ENCODE data around the gene FBP2. TPM values are rescaled to one million over a fixed set of nuclear protein-coding genes. Genes with fewer than 3 reads are reported as not detected.

The FBP2 gene
- total RNA-seq, 2 donors from 2014 or later, result not detected

DNA sequence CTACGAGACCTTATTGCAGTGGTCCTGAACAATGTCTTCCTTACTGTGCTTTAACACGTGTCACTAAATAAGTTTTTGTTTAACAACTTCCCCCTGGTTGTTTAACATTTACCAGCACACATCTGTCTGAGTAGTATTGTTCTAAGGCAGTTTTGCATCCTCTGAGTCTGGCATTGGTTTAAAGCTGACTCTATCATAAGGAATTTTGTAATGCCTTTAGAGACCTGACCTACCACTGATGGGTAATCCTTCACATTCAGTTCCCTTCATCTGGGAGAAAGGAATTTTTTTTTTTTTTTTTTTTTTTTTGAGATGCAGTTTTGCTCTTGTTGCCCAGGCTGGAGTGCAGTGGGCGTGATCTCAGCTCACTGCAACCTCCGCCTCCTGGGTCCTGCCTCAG is 58.7 kb downstream of the FBP2 start:
- peaks cover 21% of the 10 kb centered on the region for H3K27me3 Mint-ChIP-seq
- no peak overlapping the region for H3K4me3 Mint-ChIP-seq
- H3K4me1 Mint-ChIP-seq, result no peaks in the 10 kb centered on the region

DNA sequence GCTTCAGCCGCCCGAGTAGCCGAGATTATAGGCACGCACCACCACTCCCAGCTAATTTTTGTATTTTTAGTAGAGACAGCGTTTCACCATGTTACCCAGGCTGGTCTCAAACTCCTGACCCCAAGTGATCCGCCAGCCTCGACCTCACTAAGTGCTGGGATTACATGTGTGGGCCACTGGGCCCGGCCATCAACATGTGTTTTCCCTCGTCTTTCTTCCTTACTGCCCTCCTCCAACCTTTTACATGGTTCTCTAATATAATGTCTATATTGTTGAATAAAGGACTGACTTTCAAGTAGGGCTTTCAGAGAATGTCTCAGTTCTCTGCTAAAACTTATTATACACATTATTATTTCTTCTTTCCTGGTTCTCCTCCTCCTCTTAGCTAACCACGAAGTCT is 60.0 kb downstream of the FBP2 start:
- Mint-ChIP-seq H3K27ac (no peak overlapping the region), H3K4me1 (no peaks in the 10 kb centered on the region), H3K4me3 (no peak overlapping the region), H3K27me3 (peaks cover 15% of the 10 kb centered on the region), H3K36me3 (ENCODE audit: low read depth) (no peaks in the 10 kb centered on the region)
- ATAC-seq (no peak), DNase-seq (no peak)
- no peaks in the 10 kb centered on the region for H3K9me3 ChIP-seq (ENCODE audit: control insufficient read depth, low read length, poor library complexity, severe bottlenecking)

More for the DNA sequence above, 58.7 kb downstream of the FBP2 start:
- no peaks in the 10 kb centered on the region for H3K9me3 ChIP-seq (ENCODE audit: control insufficient read depth, low read length, poor library complexity, severe bottlenecking)
- Mint-ChIP-seq H3K36me3 (ENCODE audit: low read depth) (no peaks in the 10 kb centered on the region), H3K27ac (no peak overlapping the region)
- ATAC-seq (no peak), DNase-seq (no peak)

DNA sequence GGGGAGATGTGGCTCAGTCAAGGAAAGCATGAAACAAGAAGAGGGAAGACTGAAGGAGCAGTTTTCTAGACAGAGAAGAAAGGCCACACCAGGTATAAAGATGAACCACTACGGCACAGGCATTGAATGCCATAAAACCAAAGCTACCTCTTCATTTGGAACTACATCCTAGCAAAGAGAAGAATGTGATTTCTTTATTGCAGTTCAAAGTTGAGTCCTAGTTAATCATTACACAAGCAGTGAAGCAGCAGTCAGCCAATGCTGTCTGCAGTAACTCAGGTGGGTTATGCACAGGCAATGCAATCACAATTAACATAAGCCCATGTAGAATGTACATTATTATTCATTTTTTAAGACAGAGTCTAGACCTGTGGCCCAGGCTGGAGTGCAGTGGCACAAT is 60.5 kb downstream of the FBP2 start:
- no peak overlapping the region for H3K4me3 Mint-ChIP-seq
- H3K27me3 Mint-ChIP-seq, result peaks cover 15% of the 10 kb centered on the region
- no peak for ATAC-seq

DNA sequence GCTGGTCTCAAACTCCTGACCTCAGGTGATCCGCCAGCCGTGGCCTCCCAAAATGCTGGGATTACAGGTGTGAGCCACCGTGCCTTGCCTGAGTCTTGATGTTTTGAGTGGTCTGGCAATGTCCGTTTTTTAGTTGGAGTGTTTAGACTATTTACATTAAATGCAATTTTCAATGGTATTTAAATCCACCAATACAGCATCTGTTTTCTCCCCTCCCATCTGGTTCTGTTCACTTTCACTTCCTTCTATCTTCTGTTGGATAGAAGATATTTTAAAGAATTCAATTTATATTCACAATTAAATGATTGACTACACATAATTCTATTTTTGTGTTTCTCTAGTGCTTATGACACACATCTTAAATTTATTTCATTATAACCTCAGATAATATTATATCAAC is 64.7 kb downstream of the FBP2 start:
- no peak for ATAC-seq
- Mint-ChIP-seq H3K4me3 (no peak overlapping the region), H3K4me1 (no peaks in the 10 kb centered on the region), H3K27me3 (peaks cover 11% of the 10 kb centered on the region), H3K27ac (no peak overlapping the region), H3K36me3 (ENCODE audit: low read depth) (no peaks in the 10 kb centered on the region)
- H3K9me3 ChIP-seq (ENCODE audit: control insufficient read depth, low read length, poor library complexity, severe bottlenecking), result no peaks in the 10 kb centered on the region
- DNase-seq, result no peak

More for the DNA sequence above, 60.5 kb downstream of the FBP2 start:
- H3K27ac Mint-ChIP-seq, result no peak overlapping the region
- no peaks in the 10 kb centered on the region for H3K36me3 Mint-ChIP-seq (ENCODE audit: low read depth)
- no peak for DNase-seq
- H3K4me1 Mint-ChIP-seq, result no peaks in the 10 kb centered on the region
- no peaks in the 10 kb centered on the region for H3K9me3 ChIP-seq (ENCODE audit: control insufficient read depth, low read length, poor library complexity, severe bottlenecking)

DNA sequence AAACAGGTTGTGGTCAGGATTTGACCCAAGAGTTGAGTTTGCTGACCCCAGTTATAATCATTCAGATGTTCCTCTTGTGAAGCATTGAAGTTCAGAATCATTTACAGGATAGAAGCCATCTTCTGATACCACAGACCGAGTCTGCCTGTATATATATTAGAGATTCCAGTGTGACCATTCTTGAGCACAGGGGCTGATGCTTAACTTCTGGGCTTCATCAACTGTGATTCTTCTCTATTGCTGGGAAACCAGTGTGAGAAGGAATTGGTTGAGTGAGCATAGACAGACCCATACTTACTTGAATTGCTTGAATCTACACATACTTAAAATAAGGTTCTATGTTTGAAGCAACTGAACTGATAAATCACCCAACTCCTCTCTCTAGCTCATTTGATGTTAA is 66.7 kb downstream of the FBP2 start:
- no peak overlapping the region for H3K27ac Mint-ChIP-seq
- no peak for ATAC-seq
- H3K4me3 Mint-ChIP-seq, result no peak overlapping the region
- no peaks in the 10 kb centered on the region for H3K4me1 Mint-ChIP-seq
- H3K9me3 ChIP-seq (ENCODE audit: control insufficient read depth, low read length, poor library complexity, severe bottlenecking), result no peaks in the 10 kb centered on the region
- H3K27me3 Mint-ChIP-seq, result peaks cover 16% of the 10 kb centered on the region
- no peak for DNase-seq
- no peaks in the 10 kb centered on the region for H3K36me3 Mint-ChIP-seq (ENCODE audit: low read depth)

DNA sequence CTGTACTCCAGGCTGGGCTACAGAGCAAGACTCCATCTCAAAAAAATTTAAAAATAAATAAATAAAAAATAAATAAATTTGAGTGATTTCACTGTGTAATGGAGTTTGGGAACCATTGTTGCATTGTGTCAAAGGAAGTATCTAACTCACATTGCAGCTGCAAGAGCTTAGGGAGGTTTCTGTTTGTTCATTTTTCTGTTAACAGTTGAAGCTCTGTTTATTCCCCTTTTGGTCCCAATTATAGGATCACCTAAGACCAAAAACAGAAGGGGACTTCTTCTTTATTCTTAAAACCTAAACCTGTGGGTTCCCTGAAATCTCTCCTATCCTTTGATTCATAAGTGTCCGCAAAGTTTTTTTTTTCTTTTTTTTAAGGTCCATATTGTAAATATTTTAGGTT is 67.4 kb downstream of the FBP2 start:
- DNase-seq (no peak), ATAC-seq (no peak)
- Mint-ChIP-seq H3K4me3 (no peak overlapping the region), H3K27me3 (peaks cover 16% of the 10 kb centered on the region), H3K27ac (no peak overlapping the region), H3K4me1 (no peaks in the 10 kb centered on the region), H3K36me3 (ENCODE audit: low read depth) (no peaks in the 10 kb centered on the region)
- H3K9me3 ChIP-seq (ENCODE audit: control insufficient read depth, low read length, poor library complexity, severe bottlenecking), result no peaks in the 10 kb centered on the region

DNA sequence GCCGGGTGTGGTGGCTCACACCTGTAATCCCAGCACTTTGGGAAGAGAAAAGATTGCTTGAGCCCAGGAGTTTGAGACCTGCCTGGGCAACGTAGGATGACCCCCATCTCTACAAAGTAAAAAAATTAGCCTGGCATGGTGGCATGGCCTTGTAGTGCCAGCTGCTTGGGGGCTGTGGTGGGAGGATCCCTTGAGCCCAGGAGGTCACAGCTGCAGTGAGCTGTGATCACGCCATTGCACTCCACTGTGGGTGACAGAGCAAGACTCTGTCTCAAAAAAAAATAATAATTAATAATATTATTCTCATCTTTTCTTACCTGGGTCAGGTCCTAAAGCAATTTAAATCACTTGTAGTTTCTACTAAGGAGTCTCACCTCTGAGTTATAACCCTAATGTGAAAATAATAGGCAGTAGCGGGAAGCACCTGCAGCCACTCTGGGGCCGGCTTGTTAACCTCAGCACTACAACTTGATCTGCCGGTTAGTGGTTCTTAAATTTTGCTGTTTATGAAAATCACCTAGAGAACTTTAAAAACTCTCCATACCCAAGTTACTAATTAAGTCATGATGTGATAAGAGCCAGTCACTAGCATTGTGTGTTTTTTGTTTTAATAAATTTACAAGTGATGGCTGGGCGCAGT is 68.1 kb downstream of the FBP2 start:
- no peak overlapping the region for H3K27ac Mint-ChIP-seq
- DNase-seq, result no peak
- H3K4me3 Mint-ChIP-seq, result no peak overlapping the region
- no peaks in the 10 kb centered on the region for H3K36me3 Mint-ChIP-seq (ENCODE audit: low read depth)
- no peaks in the 10 kb centered on the region for H3K9me3 ChIP-seq (ENCODE audit: control insufficient read depth, low read length, poor library complexity, severe bottlenecking)
- H3K4me1 Mint-ChIP-seq, result no peaks in the 10 kb centered on the region
- no peak for ATAC-seq
- H3K27me3 Mint-ChIP-seq, result peaks cover 16% of the 10 kb centered on the region

DNA sequence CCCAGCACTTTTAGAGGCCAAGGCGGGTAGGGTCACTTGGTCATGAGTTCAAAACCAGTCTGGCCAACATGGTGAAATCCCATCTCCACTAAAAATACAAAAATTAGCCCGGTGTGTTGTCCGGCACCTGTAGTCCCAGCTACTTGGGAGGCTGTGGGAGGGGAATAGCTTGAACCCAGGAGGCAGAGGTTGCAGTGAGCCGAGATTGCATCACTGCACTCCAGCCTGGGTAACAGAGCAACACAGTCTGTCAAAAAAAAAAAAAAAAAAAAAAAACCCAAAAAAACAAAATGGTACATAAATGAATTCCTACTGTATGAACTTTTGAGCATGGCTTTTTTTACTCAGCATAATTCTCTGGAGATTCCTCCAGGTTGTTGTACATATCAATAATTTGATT is 76.4 kb downstream of the FBP2 start:
- Mint-ChIP-seq H3K4me1 (no peaks in the 10 kb centered on the region), H3K27ac (no peak overlapping the region), H3K4me3 (no peak overlapping the region), H3K36me3 (ENCODE audit: low read depth) (no peaks in the 10 kb centered on the region), H3K27me3 (peaks cover 2% of the 10 kb centered on the region)
- DNase-seq, result no peak
- no peaks in the 10 kb centered on the region for H3K9me3 ChIP-seq (ENCODE audit: control insufficient read depth, low read length, poor library complexity, severe bottlenecking)
- no peak for ATAC-seq

DNA sequence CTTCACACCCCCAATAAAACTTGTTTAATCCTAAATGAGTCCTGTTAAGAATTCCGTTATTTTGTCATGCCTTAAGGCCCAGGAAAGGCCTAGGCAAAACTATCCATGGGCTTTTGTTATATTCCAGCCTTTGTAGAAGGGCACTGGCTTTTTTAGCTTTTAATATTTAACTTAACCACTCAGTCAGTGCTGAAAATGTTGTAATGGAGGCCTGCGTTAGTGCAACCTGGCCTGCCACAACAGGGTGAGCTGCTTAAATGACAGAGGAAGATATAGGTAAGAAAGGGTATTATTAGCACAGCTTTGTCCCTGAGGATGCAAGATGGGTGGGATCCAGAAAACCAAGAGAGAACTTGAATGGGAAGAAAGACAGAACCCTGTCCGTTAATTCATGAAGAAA is 78.9 kb downstream of the FBP2 start:
- peaks cover 2% of the 10 kb centered on the region for H3K4me1 Mint-ChIP-seq

DNA sequence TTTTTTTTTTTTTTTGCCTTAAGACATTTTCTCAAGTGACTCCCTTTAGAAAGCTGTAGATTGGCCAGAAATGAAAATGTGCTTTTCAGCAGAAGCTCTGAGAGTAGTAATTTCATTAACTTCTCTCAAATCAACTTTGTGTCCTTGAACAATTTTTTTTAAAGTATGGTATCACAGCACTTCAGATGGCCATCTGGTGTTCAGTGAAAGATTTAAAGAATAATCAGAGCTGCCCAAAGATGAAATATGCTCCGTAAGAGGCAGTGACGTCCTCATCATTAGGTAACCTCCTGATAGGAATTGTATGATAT is 81.7 kb downstream of the FBP2 start:
- Mint-ChIP-seq H3K4me1 (peaks cover 2% of the 10 kb centered on the region), H3K36me3 (ENCODE audit: low read depth) (no peaks in the 10 kb centered on the region), H3K4me3 (no peak overlapping the region), H3K27me3 (peaks cover 20% of the 10 kb centered on the region), H3K27ac (no peak overlapping the region)
- no peak for ATAC-seq
- H3K9me3 ChIP-seq (ENCODE audit: control insufficient read depth, low read length, poor library complexity, severe bottlenecking), result no peaks in the 10 kb centered on the region
- DNase-seq, result no peak

More for the DNA sequence above, 78.9 kb downstream of the FBP2 start:
- Mint-ChIP-seq H3K27me3 (peaks cover 11% of the 10 kb centered on the region), H3K36me3 (ENCODE audit: low read depth) (no peaks in the 10 kb centered on the region), H3K27ac (no peak overlapping the region), H3K4me3 (no peak overlapping the region)
- ATAC-seq (no peak), DNase-seq (no peak)
- H3K9me3 ChIP-seq (ENCODE audit: control insufficient read depth, low read length, poor library complexity, severe bottlenecking), result no peaks in the 10 kb centered on the region

DNA sequence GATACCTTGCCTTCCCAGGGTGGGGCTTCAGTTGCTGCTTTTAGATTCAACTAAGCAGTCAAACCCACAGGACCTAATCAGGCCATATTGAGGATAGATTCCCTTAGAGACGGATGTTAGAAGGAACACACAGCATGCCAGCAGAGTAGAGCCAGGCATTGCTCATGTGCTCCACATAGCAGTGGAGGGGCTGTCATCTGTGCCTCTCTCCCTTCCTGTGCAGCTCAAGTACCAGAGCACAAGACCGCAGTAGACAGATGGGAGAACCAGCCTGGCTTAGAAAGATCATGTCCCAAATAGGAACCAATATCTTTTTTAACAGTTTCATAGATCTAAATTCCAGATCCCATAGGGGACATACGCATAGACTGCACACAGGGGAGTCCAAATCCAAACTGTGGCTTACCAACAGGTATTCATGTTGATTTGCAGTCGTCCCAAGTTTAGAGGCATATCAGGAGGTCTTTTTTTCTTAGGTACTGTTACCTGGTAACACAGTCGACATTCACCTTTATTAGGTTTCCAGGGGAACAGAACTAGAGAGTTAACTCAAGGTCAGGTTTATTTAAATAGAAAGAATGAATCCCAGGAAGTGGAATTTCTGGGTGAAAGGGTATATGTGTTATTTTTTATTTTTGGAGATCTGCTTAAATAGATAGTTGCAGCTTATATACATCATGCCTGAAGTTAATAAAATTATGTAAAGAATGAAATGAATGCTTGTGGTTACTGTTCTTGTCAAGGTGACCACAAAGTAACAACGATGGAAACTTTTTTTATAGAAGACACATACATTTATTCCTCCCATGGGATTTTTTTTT is 82.3 kb downstream of the FBP2 start:
- DNase-seq (no peak), ATAC-seq (no peak)
- Mint-ChIP-seq H3K4me1 (peaks cover 2% of the 10 kb centered on the region), H3K4me3 (no peak overlapping the region), H3K36me3 (ENCODE audit: low read depth) (no peaks in the 10 kb centered on the region), H3K27me3 (peaks cover 20% of the 10 kb centered on the region), H3K27ac (no peak overlapping the region)
- H3K9me3 ChIP-seq (ENCODE audit: control insufficient read depth, low read length, poor library complexity, severe bottlenecking), result no peaks in the 10 kb centered on the region

All from T-helper 17 cell (primary cell).